AG09319 (cell line): Measurements from ENCODE around the gene MMP17.
A peak's percentile ranks its signal among the peaks of the same experiment; 100 is the strongest.

ENCODE experiments used
- DNase-seq: peaks from one replicate; pipeline ENCODE4 v3.0.0-alpha.2; 2010; ENCODE audit warnings: low read depth; ENCODE audit errors: extremely low read depth
- CTCF ChIP-seq: IDR thresholded peaks from 2 replicates; pipeline ENCODE4 v1.5.1; 2011; ENCODE audit warnings: low read depth, mild to moderate bottlenecking, inconsistent platforms, low read length, moderate library complexity

The MMP17 gene

DNA sequence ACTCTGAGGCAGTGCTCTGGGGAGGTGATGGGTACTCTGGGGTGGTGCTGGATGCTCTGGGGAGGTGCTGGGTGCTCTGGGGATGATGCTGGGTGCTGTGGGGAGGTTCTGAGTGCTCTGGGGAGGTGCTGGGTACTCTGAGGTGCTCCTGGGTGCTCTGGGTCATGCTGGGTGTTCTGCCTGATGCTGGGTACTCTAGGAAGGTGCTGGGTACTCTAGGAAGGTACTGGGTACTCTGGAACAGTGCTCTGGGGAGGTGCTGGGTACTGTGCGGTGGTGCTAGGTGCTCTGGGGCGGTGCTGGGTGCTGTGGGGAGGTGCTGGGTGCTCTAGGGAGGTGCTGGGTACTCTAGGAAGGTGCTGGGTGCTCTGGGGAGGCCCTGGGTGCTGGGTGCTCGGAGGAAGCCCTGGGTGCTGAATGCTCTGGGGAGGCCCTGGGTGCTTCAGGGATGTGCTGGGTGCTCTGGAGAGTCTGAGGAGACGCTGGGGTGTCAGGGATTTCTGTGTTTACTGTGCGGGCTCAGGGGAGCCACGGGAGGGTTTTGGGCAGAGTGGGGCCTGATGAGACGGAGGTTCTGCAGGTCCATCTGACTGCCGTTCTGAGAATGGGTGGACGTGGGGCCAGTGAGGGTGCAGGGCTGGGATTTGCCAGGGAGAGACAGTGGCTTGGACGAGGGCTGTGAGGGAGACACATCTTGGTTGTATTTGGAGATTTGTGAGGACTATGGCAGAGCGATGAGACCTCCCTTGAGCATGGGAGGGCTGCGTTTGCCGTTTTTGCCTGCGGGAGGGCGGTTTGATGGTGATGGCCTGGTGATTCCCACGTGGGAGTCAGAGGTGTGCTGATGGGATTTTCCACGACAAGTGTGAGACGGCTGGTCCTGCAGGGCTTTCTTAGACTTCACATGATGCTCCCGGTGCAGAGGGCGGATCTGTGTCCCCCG is 30.0 kb downstream of the MMP17 start:
- TF ChIP-seq CTCF: no peak
- no peak for DNase-seq

DNA sequence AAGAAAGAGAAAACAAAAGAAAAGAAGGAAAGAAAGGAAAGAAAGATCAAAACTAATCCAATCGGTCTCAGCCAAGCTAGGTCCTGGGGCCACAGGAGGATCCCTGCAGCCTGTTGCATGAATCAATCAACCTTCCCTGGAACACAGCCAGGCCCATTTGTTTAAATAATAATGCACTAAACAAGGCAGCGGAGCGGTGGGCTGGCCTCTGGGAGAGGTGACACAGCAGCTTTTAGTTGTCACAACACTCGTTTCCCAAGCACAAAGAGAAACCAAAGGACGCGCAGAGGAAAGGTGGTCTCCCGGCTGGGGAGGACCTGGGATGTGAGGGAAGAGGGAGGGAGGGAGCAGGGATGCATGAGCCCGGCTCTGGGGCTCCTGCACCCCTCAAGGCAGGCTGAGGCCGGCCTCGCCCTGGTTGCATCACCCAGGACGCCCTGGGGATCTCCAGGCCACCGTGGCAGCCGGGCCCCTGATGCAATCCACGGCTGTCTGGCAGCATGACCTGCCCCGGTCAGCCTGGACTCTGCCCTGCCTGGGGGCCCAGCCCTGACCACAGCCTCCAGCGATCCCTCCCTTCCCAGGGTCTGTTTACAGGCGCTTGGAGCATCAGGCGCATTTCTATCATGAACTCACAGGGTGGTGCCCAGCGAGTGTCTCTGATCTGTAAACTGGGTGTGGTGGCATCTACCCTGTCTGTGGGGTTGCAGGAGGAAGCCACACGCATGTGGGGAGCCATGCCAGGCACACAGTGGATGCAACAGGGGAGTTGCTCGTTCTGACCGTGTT is 32.5 kb downstream of the MMP17 start:
- DNase-seq: peak; percentile 78
- TF ChIP-seq CTCF: no peak

- no peak for TF ChIP-seq CTCF
Observed at GRCh38 chr12:131861261-131862083, 33.3 kb downstream of the MMP17 start.

DNA sequence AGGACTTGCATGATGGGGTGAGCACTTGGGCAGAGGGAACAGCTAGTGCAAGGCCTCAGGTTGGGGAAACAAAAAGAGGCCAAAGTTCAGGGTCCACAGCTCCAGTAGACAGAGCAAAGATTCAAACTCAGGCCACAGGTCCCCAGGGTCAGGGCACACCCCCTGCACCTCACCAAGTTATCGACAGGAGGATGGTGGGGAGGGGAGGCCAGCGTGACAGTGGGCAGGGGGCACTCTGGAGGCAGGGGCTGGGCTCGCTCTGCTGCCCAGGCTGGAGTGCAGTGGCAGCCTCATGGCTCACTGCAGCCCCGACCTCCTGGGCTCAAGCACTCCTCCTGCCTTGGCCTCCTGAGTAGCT is 33.9 kb downstream of the MMP17 start:
- no peak for DNase-seq
- no peak for TF ChIP-seq CTCF

More at GRCh38 chr12:131861261-131862083, 33.3 kb downstream of the MMP17 start:
- no peak for DNase-seq

DNA sequence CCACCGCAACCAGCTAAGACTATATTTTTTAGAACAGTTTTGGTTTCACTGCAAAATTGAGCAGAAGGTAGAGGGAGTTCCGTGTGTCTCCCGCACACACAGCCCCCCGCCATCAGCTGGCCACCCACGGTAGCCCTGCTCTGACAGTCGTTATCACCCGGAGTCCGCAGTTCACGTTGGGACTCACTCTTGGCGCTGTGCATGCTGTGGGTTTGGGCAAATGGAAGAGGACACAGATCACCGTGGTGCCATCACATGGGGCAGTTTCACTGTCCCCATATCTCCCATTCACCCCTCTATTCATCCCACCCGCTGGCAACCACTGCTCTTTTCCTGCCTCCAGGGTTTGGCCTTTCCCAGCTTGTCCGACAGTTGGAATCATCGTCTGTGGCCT is 34.4 kb downstream of the MMP17 start:
- no peak for DNase-seq
- TF ChIP-seq CTCF: no peak

GRCh38 chr12:131862994-131863710 is 35.0 kb downstream of the MMP17 start:
- no peak for TF ChIP-seq CTCF
- DNase-seq: no peak
